Left lung (tissue), 10 donors: Measurements from ENCODE around the gene CKS1B. TPM values are rescaled to one million over a fixed set of nuclear protein-coding genes. Genes with fewer than 3 reads are reported as not detected.

Experiments
- ATAC-seq: fragments of 200-7000 bp; cut with Tn5 transposase; one replicate; pipeline ENCODE4 v1.9.1; 2020; ENCODE audit warnings: moderate library complexity
- DNase-seq, 4 donors: peaks; one replicate each; pipeline ENCODE4 v3.0.0-alpha.2; 2013 to 2020
- H3K27ac ChIP-seq, 2 donors: fragments of 200-600 bp; sonication (generic) in 1 of 2; one replicate each; pipeline versions ENCODE4 v1.5.0 to v1.8.0; 2020 to 2021
- H3K27me3 ChIP-seq, 2 donors: fragments of 200-600 bp; sonication (generic) in 1 of 2; one replicate each; pipeline versions ENCODE4 v1.5.0 to v1.8.0; 2020 to 2021
- H3K36me3 ChIP-seq, 2 donors: fragments of 200-600 bp; sonication (generic) in 1 of 2; one replicate each; pipeline versions ENCODE4 v1.5.0 to v1.8.0; 2020 to 2021
- H3K4me1 ChIP-seq, 2 donors: fragments of 200-600 bp; one replicate each; pipeline ENCODE4 v1.8.0; 2021
- H3K4me3 ChIP-seq, 2 donors: fragments of 200-600 bp; sonication (generic) in 1 of 2; one replicate each; pipeline versions ENCODE4 v1.5.0 to v1.8.0; 2020 to 2021; ENCODE audit warnings: mild to moderate bottlenecking in 1 of 2
- H3K9me3 ChIP-seq, 2 donors: fragments of 200-600 bp; sonication (generic) in 1 of 2; one replicate each; pipeline versions ENCODE4 v1.5.0 to v1.8.0; 2020 to 2021
- CTCF ChIP-seq, 2 donors: fragments of 200-600 bp; sonication (generic) in 1 of 2; IDR thresholded peaks; one replicate each; pipeline versions ENCODE4 v1.5.0 to v1.8.0; 2021; ENCODE audit warnings: antibody characterized with exemption in 2 of 2
- intact Hi-C, 2 donors: fragments of 100-400 bp; cut with DNase I; formaldehyde crosslinking; loops; one replicate each; pipeline versions ENCODE4 v1.11.2 to v1.14.2; 2022
- polyA plus RNA-seq, 6 donors: library from polyadenylated mRNA; unstranded; fragments of 120-200 nt; gene quantifications; one replicate each; pipeline ENCODE4 v1.2.1, GENCODE V29; 2013; ENCODE audit not compliant: insufficient read length in 6 of 6
- total RNA-seq, 2 donors: library from RNA; stranded (reverse); fragmentation: NEBNext Ultra II Directional; extraction: Animal tissue kit (Norgen Biotek cat#: 25700); gene quantifications; one replicate each; pipeline ENCODE4 v1.2.1, GENCODE V29; 2021
- donor health status: DM: no; HTN: yes; CAD: no.
- donor health status: DM: no; HTN: no; CAD: no.

Gene CKS1B
- total and polyA plus RNA-seq, 8 donors: 29.7 to 141 (median 87.7) TPM

- Histone ChIP-seq H3K4me1 (peaks cover 12 to 32% of the 10 kb centered on the region in 2 donors), H3K27ac (no peak overlapping the region), H3K27me3 (no peaks in the 10 kb centered on the region), H3K4me3 (no peak overlapping the region), H3K9me3 (no peaks in the 10 kb centered on the region), H3K36me3 (peaks cover 0 to 43% of the 10 kb centered on the region in 2 donors)
- no peak for ATAC-seq
- TF ChIP-seq CTCF (IDR thresholded peaks at IDR 0.05): no peak
- intact Hi-C loops: no loop called here
- no peak for DNase-seq
Observed at GRCh38 chr1:154945160-154945961, 29.1 kb upstream of the CKS1B start.

GRCh38 chr1:154945962-154946850 lies 28.3 kb upstream of the CKS1B start:
- H3K27me3 ChIP-seq: no peaks in the 10 kb centered on the region
- no peak for ATAC-seq
- H3K36me3 ChIP-seq: peaks cover 0 to 52% of the 10 kb centered on the region in 2 donors
- peaks cover 12 to 32% of the 10 kb centered on the region in 2 donors for H3K4me1 ChIP-seq
- DNase-seq: no peak
- H3K4me3 ChIP-seq: no peak overlapping the region
- TF ChIP-seq CTCF (IDR thresholded peaks at IDR 0.05): no peak
- no peaks in the 10 kb centered on the region for H3K9me3 ChIP-seq
- H3K27ac ChIP-seq: no peak overlapping the region
- intact Hi-C loops: no loop called here

- Histone ChIP-seq H3K4me3 (no peak overlapping the region), H3K36me3 (peaks cover 0 to 55% of the 10 kb centered on the region in 2 donors), H3K4me1 (peaks cover 0 to 25% of the 10 kb centered on the region in 2 donors), H3K27me3 (no peaks in the 10 kb centered on the region), H3K27ac (no peak overlapping the region), H3K9me3 (no peaks in the 10 kb centered on the region)
- no peak for ATAC-seq
- no peak for TF ChIP-seq CTCF (IDR thresholded peaks at IDR 0.05)
- no peak for DNase-seq
- intact Hi-C loops: no loop called here
Observed at GRCh38 chr1:154948079-154948478, 26.4 kb upstream of the CKS1B start.

- H3K4me3 ChIP-seq: no peak overlapping the region
- no peak for ATAC-seq
- H3K27me3 ChIP-seq: no peaks in the 10 kb centered on the region
- no peak overlapping the region for H3K27ac ChIP-seq
- peaks cover 21 to 47% of the 10 kb centered on the region in 2 donors for H3K4me1 ChIP-seq
- no peaks in the 10 kb centered on the region for H3K9me3 ChIP-seq
- no peak for TF ChIP-seq CTCF (IDR thresholded peaks at IDR 0.05)
- DNase-seq: no peak
- intact Hi-C loops: loop anchor here in 1 of 2 donors (10.0 kb wide), 1 partner anchor 113 kb away; the partner anchor contains the start of gene EFNA4
- peaks cover 0 to 30% of the 10 kb centered on the region in 2 donors for H3K36me3 ChIP-seq
Observed at GRCh38 chr1:154951901-154952657, 22.4 kb upstream of the CKS1B start.
